ENCODE measurements around the gene ADAMTS12.

- no peak for TF ChIP-seq CTCF (conservative IDR thresholded peaks at IDR 0.05; ENCODE audit: low read length)
- TF ChIP-seq EZH2phosphoT487 (IDR thresholded peaks at IDR 0.05; ENCODE audit: borderline replicate concordance, low read depth, low read length) = no peak
These were observed 157.3 kb downstream of the ADAMTS12 start for GRCh38 chr5:33734537-33734936.

Data from OCI-LY7 (cell line).